ENCODE data around the gene KCNJ16. TPM values are rescaled to one million over a fixed set of nuclear protein-coding genes. Genes with fewer than 3 reads are reported as not detected.
A peak's percentile ranks its signal among the peaks of the same experiment; 100 is the strongest.

Gene KCNJ16
- total and polyA plus RNA-seq, 2 of the 13 experiments (the other 11 are each of a cell fraction or from before 2014, with no cell fraction given): not detected

DNA sequence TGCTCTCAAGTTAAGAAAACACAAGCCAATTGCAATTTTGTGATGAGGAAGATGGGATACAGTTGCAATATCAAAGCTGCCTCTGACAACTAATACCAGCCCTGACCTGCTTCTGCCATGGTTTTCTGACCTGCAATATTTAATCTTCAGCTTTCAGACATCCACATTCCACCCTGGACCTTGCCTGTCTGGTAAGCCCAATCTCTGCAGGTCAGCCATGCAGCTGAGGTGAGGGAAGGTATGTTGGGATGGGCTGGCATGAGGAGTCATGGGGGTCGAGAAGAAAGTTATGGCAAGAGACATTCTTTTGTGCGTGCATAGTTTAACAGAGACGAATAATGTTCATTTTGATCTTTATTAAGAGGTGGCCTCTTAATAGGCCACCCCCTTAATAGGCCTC lies 31.5 kb downstream of the KCNJ16 start (continued):
- TF ChIP-seq, protein P1, sequence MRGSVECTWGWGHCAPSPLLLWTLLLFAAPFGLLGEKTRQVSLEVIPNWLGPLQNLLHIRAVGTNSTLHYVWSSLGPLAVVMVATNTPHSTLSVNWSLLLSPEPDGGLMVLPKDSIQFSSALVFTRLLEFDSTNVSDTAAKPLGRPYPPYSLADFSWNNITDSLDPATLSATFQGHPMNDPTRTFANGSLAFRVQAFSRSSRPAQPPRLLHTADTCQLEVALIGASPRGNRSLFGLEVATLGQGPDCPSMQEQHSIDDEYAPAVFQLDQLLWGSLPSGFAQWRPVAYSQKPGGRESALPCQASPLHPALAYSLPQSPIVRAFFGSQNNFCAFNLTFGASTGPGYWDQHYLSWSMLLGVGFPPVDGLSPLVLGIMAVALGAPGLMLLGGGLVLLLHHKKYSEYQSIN (CRISPR knock-in tag; IDR thresholded peaks at IDR 0.05; ENCODE audit: borderline replicate concordance): no peak

DNA sequence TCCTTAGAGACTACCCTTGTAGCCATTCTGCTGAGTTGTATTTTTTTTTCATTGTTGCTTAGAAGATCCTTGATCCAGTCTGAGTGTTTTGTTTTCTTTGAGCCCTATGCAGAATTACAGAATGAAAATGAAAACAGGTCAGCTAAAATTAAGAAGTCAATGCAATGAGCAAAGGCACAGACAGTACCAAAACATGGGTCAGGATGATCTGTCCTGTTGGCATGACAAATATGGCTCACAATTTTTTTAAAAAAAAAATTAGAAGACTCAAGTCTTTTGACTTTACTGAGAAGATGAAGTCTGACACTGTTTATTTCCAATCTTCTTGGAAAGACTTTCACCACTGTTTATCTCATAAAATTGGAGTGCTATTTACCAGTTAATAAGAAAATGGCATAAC lies 32.4 kb downstream of the KCNJ16 start:
- intact Hi-C loops (cut with micrococcal nuclease; ENCODE audit: unreplicated experiment) (no loop called here), in situ Hi-C loops (cut with HindIII; ENCODE audit: extremely low pct_ligation_motif_present, low pct_unique_long_range_greater_than_20kb) (no loop called here)
- no peak for DNase-seq (ENCODE audit: low spot score)
- no peak overlapping the region for H3K4me3 ChIP-seq (replicated peaks in 1 of 3; ENCODE audit: insufficient read depth in 1 of 3, low read depth in 2 of 3, low read length in 3 of 3)
- no peaks in the 10 kb centered on the region for H3K27me3 ChIP-seq (ENCODE audit: control insufficient read depth in 1 of 2, insufficient read depth in 2 of 2, low read length in 2 of 2)
- CTCF ChIA-PET (ENCODE audit: low intra/inter-chr PET ratio, low total read pairs): no interaction called here
- peak; percentile 32 to 33; a peak in 3 of 4 replicates for TF ChIP-seq MAFK (conservative IDR thresholded peaks at IDR 0.05 in 1 of 2, IDR thresholded peaks at IDR 0.05 in 1 of 2; ENCODE audit: low read length in 2 of 2)
- TF ChIP-seq, protein P2, sequence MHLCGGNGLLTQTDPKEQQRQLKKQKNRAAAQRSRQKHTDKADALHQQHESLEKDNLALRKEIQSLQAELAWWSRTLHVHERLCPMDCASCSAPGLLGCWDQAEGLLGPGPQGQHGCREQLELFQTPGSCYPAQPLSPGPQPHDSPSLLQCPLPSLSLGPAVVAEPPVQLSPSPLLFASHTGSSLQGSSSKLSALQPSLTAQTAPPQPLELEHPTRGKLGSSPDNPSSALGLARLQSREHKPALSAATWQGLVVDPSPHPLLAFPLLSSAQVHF (CRISPR knock-in tag; IDR thresholded peaks at IDR 0.05): no peak
- H3K36me3 ChIP-seq (replicated peaks in 1 of 2; ENCODE audit: control insufficient read depth in 1 of 2, insufficient read depth in 2 of 2, low read length in 2 of 2): no peaks in the 10 kb centered on the region
- no peaks in the 10 kb centered on the region for H3K79me2 ChIP-seq (ENCODE audit: insufficient read depth, low read length)
- POLR2A ChIA-PET: no interaction called here
- H4K20me1 ChIP-seq (ENCODE audit: insufficient read depth, low read length): no peaks in the 10 kb centered on the region
- no TSS peak for BruUV-seq (replicated peaks)
- no peak overlapping the region for H2AFZ ChIP-seq (ENCODE audit: low read length)
- H3K9ac ChIP-seq (ENCODE audit: insufficient read depth, low read depth, low read length): no peak overlapping the region
- peaks cover 51% of the 10 kb centered on the region; the same call in 1 of the 2 replicates for H3K9me3 ChIP-seq (ENCODE audit: low read length)
- H3K4me1 ChIP-seq (ENCODE audit: insufficient read depth, low read length): no peaks in the 10 kb centered on the region
- ATAC-seq: no peak
- no peak for FAIRE-seq
- no peak overlapping the region for H3K27ac ChIP-seq (ENCODE audit: extremely low read length, insufficient read depth, low read length)
- no peak overlapping the region for H3K4me2 ChIP-seq (ENCODE audit: low read depth, low read length)

DNA sequence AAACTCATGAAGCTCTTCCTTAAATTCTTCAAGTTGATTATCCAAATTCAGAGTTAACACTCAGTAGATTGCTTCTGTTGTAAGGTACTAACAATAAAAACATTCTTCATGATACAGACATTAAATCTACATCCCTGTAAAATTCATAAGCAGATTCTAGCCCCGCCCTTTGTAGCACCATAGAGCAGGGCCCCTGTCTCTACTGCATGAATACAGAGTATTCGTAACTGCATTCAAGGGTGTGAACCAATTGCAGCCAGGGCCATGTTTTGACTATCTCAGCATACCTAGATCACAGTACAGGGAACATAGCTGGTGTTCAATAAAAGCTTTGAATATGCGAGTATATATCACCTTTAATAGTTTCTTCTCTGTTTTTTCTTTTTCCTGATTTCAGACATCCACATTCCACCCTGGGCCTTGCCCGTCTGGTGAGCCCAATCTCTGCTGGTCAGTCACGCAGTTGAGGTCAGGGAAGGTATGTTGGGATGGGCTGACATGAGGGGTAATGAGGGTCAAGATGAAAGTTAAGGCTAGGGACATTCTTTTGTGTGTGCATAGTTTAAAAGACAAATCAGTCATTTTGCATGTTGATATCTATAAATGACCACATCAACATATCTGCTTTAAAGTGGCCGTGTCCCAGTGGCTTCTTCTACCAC lies 33.0 kb downstream of the KCNJ16 start:
- H3K79me2 ChIP-seq (ENCODE audit: insufficient read depth, low read length): no peaks in the 10 kb centered on the region
- 6% methylated on average over 6 of the region's 6 CpGs for WGBS (ENCODE audit: low lambda C conversion rate)
- DNase-seq (ENCODE audit: low spot score) (no peak), FAIRE-seq (no peak), ATAC-seq (no peak)
- no peak overlapping the region for H3K4me2 ChIP-seq (ENCODE audit: low read depth, low read length)
- in situ Hi-C loops (cut with HindIII; ENCODE audit: extremely low pct_ligation_motif_present, low pct_unique_long_range_greater_than_20kb) (no loop called here), intact Hi-C loops (cut with micrococcal nuclease; ENCODE audit: unreplicated experiment) (no loop called here)
- H3K4me1 ChIP-seq (ENCODE audit: insufficient read depth, low read length): no peaks in the 10 kb centered on the region
- BruUV-seq (replicated peaks): no TSS peak
- no peak overlapping the region for H3K27ac ChIP-seq (ENCODE audit: extremely low read length, insufficient read depth, low read length)
- no peak overlapping the region for H3K4me3 ChIP-seq (replicated peaks in 1 of 3; ENCODE audit: insufficient read depth in 1 of 3, low read depth in 2 of 3, low read length in 3 of 3)
- no peak overlapping the region for H3K9ac ChIP-seq (ENCODE audit: insufficient read depth, low read depth, low read length)
- peaks cover 50% of the 10 kb centered on the region; the same call in 1 of the 2 replicates for H3K9me3 ChIP-seq (ENCODE audit: low read length)
- H2AFZ ChIP-seq (ENCODE audit: low read length): no peak overlapping the region
- no peaks in the 10 kb centered on the region for H3K27me3 ChIP-seq (ENCODE audit: control insufficient read depth in 1 of 2, insufficient read depth in 2 of 2, low read length in 2 of 2)
- H3K36me3 ChIP-seq (replicated peaks in 1 of 2; ENCODE audit: control insufficient read depth in 1 of 2, insufficient read depth in 2 of 2, low read length in 2 of 2): no peaks in the 10 kb centered on the region
- POLR2A ChIA-PET: no interaction called here
- no peaks in the 10 kb centered on the region for H4K20me1 ChIP-seq (ENCODE audit: insufficient read depth, low read length)
- CTCF ChIA-PET (ENCODE audit: low intra/inter-chr PET ratio, low total read pairs): no interaction called here
- TF ChIP-seq ZNF484 (CRISPR knock-in tag; IDR thresholded peaks at IDR 0.05; ENCODE audit: borderline replicate concordance, low read depth): no peak
- TF ChIP-seq RBM39 (IDR thresholded peaks at IDR 0.05; ENCODE audit: low read depth, low read length, poor library complexity, severe bottlenecking): no peak
- no peak for TF ChIP-seq SMAD3 (CRISPR knock-in tag; IDR thresholded peaks at IDR 0.05)
- TF ChIP-seq ESRRA (CRISPR knock-in tag; IDR thresholded peaks at IDR 0.05; ENCODE audit: low read depth): no peak
- TF ChIP-seq SATB2 (CRISPR knock-in tag; IDR thresholded peaks at IDR 0.05): no peak
- TF ChIP-seq, protein P3, sequence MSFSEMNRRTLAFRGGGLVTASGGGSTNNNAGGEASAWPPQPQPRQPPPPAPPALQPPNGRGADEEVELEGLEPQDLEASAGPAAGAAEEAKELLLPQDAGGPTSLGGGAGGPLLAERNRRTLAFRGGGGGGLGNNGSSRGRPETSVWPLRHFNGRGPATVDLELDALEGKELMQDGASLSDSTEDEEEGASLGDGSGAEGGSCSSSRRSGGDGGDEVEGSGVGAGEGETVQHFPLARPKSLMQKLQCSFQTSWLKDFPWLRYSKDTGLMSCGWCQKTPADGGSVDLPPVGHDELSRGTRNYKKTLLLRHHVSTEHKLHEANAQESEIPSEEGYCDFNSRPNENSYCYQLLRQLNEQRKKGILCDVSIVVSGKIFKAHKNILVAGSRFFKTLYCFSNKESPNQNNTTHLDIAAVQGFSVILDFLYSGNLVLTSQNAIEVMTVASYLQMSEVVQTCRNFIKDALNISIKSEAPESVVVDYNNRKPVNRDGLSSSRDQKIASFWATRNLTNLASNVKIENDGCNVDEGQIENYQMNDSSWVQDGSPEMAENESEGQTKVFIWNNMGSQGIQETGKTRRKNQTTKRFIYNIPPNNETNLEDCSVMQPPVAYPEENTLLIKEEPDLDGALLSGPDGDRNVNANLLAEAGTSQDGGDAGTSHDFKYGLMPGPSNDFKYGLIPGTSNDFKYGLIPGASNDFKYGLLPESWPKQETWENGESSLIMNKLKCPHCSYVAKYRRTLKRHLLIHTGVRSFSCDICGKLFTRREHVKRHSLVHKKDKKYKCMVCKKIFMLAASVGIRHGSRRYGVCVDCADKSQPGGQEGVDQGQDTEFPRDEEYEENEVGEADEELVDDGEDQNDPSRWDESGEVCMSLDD (CRISPR knock-in tag; IDR thresholded peaks at IDR 0.05; ENCODE audit: borderline replicate concordance): no peak

All from HepG2 (cell line).